HepG2 (cell line): ENCODE results near the gene PKD1L1.

ENCODE experiments used
- EP300 ChIP-seq, 3 experiments: sonication (generic) in 1 of 3; formaldehyde crosslinking in 1 of 3; IDR thresholded peaks; 2 replicates each; pipeline versions ENCODE4 v1.5.1 to v1.6.1; 2011 to 2020; ENCODE audit warnings: low read depth in 2 of 3, low read length in 2 of 3, borderline replicate concordance in 1 of 3, improper control_type of control experiment in 1 of 3, mild to moderate bottlenecking in 1 of 3, missing genetic modification reagents in 1 of 3, moderate library complexity in 1 of 3
- TF ChIP-seq, protein P1 (sequence below): sonication (generic); formaldehyde crosslinking; IDR thresholded peaks from 2 replicates; pipeline ENCODE4 v1.8.0; 2022; ENCODE audit warnings: mild to moderate bottlenecking, missing genetic modification reagents; ENCODE audit not compliant: insufficient replicate concordance

DNA sequence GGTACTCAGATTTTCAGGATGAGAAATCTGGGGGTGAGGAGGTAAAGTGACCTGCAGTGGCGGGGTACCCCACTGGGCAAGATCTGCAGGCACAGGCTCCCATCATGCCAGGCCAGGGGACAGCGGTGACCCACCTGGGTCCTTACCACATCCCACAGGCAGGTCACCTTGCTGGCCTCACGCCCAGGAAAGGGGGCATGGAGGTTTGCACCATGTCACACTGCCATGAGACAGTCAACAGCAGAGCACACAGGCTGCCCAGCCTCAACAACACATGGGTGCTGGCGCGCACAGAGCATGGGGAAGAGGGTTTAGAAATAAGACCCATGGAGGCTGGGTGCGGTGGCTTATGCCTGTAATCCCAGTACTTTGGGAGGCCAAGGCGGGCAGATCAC lies 914 bp downstream of the PKD1L1 start:
- TF ChIP-seq, protein P1, sequence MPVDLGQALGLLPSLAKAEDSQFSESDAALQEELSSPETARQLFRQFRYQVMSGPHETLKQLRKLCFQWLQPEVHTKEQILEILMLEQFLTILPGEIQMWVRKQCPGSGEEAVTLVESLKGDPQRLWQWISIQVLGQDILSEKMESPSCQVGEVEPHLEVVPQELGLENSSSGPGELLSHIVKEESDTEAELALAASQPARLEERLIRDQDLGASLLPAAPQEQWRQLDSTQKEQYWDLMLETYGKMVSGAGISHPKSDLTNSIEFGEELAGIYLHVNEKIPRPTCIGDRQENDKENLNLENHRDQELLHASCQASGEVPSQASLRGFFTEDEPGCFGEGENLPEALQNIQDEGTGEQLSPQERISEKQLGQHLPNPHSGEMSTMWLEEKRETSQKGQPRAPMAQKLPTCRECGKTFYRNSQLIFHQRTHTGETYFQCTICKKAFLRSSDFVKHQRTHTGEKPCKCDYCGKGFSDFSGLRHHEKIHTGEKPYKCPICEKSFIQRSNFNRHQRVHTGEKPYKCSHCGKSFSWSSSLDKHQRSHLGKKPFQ (CRISPR knock-in tag): no peak
- TF ChIP-seq EP300 (IDR thresholded peaks at IDR 0.05; ENCODE audit: low read depth in 2 of 2, low read length in 2 of 2) (no peak), EP300 (CRISPR knock-in tag; IDR thresholded peaks at IDR 0.05; ENCODE audit: borderline replicate concordance) (no peak)
